HL-60 (cell line): Measurements from ENCODE around the gene PPP1R36.

Experiments used
- CTCF ChIP-seq: IDR thresholded peaks from one replicate; pipeline ENCODE4 v1.5.1; 2011; ENCODE audit warnings: low read length, control low read depth, inconsistent platforms; ENCODE audit not compliant: insufficient read depth
- POLR2AphosphoS5 ChIP-seq: IDR thresholded peaks from 2 replicates; pipeline ENCODE4 v1.6.1; 2012; ENCODE audit warnings: low read depth

GRCh38 chr14:64556526-64556925 lies 6.8 kb downstream of the PPP1R36 start:
- no peak for TF ChIP-seq CTCF
- TF ChIP-seq POLR2AphosphoS5 = no peak
